LHCN-M2 (cell line): Measurements from ENCODE around the gene FAM174B. TPM values are rescaled to one million over a fixed set of nuclear protein-coding genes. Genes with fewer than 3 reads are reported as not detected.

Experiments used
- DNase-seq: peaks from one replicate; pipeline ENCODE4 v3.0.0-alpha.2; 2012; ENCODE audit warnings: low read depth
- total RNA-seq: library from RNA; depleted of rRNA; stranded (reverse); fragments of >200 nt; gene quantifications from 2 replicates; pipeline ENCODE4 v1.2.3, GENCODE V29; 2014

The FAM174B gene
- total RNA-seq, 1 experiment from 2014 or later: 14.8 TPM

DNA sequence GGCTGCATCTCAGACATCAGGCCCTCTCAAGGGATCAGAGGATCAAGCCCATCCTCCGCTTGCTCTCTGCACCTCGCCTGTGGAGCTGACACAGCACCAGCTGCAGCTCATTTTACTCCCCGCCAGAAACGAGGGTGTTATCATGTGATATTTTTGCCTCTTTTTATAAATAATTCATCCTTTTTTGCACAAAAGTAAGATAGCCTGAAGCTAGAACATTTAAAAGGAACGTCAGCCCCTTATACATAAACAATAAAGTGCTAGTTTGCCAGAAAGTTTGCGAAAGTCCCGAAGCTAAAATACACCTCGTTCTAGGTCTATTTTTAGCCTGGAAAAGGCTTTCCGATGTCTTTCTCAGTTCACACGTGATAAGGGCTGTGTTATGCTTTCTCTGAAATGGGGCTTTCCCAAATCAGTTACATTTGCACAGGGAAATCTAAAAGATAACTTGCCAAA is 9.6 kb upstream of the FAM174B start:
- DNase-seq: no peak

DNA sequence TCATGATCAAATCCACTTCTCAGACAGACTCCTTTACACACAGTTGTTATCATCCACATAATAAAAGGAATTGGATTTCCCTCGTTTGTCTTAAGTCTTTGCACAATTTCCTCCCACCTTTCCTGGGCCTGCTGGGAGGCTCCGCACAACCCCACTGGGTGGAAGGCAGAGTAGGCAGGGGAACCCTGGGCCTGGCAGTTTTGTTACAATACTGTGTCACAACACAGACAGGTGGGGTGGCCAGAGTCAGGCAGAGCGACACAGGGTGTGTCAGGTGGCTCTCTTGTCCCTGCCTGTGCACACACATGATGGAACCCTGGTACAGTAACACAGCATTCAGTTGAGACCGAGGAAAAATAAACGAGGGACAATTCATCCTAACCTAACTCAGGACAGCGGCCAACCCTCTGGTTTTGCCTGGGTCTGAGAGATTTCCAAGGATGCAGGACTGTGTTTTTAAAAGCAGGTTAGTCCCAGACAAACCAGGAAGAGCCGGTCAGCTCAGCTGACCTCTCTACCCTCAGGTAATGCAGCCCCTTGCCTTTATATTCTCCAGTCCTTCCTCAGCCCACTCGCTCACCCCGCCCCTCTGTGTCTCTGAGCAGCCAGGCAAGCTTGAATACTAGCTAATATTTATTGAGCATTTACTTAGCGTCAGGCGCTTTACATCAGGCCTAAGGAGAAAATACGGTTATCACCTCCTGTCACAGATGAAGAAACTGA is 8.8 kb upstream of the FAM174B start:
- DNase-seq: no peak

DNA sequence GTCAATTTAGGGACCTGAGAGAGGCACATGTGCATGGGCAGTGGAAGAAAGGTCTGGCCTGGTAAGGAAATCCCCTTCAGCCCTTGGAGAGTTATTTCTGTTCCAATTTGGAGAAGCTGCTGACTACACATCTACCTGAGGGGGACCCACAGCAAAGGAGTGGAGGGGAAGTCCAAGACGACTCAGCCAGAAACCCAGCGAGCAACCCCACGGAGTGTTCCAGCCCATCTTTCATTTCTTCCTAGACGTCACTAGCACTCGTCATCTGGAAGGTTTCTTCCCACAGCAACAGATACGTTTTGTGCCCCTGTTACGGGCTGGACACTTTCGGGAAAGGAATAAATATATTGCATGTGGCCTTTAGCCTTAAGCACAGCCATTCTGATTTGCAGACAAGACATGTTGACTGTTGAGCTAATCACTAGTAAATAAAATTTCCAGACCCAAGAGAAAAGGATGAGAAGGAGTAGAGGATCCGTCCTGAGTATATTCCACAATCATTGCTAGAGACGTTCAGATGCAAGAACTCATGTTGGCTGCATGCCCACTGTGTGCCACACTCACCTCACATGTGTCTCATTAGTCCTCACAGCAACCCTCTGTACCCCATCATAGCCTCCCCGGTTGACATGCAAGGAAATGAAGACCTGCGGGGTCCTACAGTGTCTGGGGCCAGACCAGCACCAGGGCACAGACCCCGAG is 7.8 kb upstream of the FAM174B start:
- DNase-seq: no peak

DNA sequence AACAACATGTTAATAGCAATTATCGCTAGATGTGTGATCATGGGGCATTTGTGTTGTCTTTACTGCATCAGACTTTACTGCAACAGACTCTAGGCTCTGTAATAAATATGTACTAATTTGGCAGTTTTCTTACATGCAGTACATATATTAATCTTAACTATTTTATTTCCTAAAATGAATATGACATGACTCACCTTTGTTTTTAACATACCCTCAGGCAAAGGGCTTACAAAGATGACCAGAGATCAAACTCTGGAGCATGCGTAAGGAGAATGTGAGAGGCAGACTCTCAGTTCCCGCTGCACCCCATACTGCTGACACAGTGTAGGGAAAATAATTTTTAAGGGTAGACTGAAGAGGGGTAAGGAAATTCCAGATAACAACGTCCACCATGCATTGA is 7.2 kb upstream of the FAM174B start:
- no peak for DNase-seq

DNA sequence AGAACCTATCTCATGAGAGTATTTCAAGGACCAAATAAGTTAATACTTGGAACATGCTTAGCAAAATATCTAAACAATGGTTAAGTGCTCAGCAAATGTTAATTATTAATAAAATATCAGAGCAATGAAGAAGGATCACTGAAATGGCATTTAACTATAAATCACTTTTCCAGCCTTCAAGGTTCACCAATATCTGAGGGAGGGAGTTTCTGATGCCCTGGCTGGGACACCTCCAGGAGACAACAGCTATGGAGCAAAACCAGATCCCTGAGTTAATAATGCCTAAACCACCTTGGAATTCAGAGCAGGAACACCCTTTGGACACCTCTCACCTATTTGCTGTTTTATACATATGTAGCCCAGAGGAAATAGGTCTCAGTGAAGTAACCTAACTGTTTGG is 6.4 kb upstream of the FAM174B start:
- DNase-seq: no peak

GRCh38 chr15:92661069-92661468 is 5.5 kb upstream of the FAM174B start:
- no peak for DNase-seq

DNA sequence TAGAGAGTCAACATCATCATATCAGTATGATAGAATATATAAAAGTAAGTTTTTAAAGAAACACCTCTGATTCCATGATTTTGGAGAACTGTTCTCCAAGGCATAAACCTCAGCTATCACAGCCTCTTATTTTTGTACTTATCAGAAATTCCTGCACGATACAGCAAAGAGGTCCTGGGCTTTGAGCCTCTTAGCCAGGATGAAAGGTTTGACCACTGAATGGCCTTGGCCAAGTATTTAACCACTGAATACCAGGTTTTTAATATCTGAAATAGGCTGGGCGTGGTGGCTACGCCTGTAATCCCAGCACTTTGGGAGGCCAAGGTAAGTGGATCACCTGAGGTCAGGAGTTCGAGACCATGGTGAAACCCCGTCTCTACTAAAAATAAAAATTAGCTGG is 1.9 kb upstream of the FAM174B start:
- no peak for DNase-seq

GRCh38 chr15:92656089-92656488 is 514 bp upstream of the FAM174B start:
- DNase-seq: no peak

DNA sequence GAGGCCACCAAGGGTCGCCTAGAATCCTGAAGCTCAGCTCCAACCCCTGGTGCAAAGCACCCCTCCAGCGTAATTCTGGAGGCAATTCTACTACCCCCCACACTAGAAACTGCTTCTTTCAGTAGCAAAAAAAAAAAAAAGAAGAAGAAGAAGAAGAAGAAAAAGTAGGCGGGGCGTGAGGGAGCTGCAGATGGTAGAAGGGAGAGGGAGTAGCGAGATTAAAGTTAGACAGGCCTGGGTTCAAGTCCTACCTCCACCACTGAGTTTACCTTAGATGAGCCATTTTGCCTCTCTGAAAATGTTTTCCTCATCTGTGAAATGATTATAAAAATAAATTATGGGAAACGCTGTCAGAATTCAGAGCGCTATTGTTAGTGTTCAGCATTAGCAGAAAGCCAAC is 913 bp downstream of the FAM174B start:
- DNase-seq: no peak

DNA sequence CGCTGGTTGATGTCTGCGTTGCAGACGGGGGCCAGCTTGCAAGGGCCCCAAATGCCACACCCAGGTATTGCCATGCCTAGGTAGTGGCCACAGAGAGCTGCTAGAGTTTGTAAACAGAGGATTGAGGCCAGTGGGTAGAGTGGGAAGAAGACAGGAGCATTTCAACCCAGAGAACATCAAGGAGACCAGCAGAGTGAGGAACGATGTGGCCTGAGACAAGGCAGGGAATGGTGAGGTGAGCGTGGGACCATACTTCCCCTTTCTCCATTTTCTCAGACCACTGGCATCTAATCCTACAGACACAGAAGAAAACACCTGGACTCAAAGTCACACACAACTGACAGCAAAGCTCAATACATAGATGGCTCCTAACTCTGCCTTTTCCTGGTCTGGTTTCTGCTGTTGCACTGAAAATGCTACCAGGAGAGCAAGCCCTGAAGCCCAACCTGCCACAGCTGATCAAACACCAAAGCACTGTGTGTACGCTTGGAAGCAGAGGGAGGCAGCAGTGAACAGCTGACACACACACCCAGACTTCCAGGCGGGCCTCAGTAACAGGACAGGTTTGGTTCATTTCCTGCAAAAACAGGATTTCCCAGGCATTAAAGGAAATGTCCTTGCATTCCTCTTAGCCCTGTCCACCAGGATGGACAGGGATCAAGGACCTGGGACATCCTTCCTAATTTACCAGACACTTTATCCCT is 1.6 kb downstream of the FAM174B start:
- DNase-seq: peak; percentile 84

GRCh38 chr15:92653366-92653765 is 2.2 kb downstream of the FAM174B start:
- DNase-seq: no peak

GRCh38 chr15:92652576-92652966 is 3.0 kb downstream of the FAM174B start:
- no peak for DNase-seq

GRCh38 chr15:92651877-92652575 is 3.5 kb downstream of the FAM174B start:
- DNase-seq: no peak

- no peak for DNase-seq
These were observed 4.6 kb downstream of the FAM174B start for GRCh38 chr15:92650966-92651365.

DNA sequence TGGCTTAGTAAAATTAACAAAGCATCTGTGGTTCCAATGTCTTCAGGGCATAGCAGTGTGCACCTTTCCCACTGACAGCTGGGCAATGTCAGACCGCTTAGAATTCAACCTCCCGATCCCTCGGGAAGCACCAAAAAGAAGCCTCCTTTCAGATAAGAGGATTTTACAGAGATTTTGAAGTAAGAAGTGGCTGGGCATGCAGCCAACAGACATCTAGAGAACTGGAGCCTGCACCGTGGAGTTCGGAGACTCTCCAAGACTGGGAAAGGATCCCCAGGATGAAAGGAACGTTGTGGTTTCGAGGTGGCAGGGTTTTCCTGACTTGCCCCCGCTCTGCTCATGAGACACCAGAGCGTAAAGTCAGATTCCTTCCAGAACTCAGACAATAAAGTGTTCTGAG is 5.3 kb downstream of the FAM174B start:
- no peak for DNase-seq

- no peak for DNase-seq
These were observed 7.2 kb downstream of the FAM174B start for GRCh38 chr15:92648190-92648875.

GRCh38 chr15:92647467-92648163 is 8.0 kb downstream of the FAM174B start:
- no peak for DNase-seq

- DNase-seq: no peak
These were observed 9.4 kb downstream of the FAM174B start for GRCh38 chr15:92646216-92646615.

DNA sequence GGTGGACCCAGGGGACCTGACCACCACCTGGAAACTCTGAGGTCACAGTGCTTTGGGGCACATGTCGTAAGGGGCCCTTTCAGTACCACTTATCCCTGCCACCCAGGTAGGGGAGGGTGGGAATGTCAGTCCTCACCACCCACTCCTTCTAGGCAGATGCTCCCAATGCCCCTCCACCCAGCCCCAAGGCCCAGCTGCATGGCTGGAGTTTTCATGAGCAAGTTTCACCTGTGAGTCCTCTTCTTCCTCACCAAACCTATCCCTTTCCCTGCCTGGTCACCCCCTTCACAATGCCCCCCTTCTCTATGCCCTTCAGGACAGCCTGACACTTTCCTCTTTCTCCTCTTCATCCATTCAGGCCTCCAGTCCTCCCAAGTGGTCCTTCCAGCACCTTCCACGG is 9.8 kb downstream of the FAM174B start:
- no peak for DNase-seq

GRCh38 chr15:92645051-92645631 is 10.4 kb downstream of the FAM174B start:
- no peak for DNase-seq
